ENCODE measurements around the gene CYSTM1. TPM values are rescaled to one million over a fixed set of nuclear protein-coding genes. Genes with fewer than 3 reads are reported as not detected.

The CYSTM1 gene
- total RNA-seq, 2 donors from 2014 or later: 37.0 to 51.7 TPM

DNA sequence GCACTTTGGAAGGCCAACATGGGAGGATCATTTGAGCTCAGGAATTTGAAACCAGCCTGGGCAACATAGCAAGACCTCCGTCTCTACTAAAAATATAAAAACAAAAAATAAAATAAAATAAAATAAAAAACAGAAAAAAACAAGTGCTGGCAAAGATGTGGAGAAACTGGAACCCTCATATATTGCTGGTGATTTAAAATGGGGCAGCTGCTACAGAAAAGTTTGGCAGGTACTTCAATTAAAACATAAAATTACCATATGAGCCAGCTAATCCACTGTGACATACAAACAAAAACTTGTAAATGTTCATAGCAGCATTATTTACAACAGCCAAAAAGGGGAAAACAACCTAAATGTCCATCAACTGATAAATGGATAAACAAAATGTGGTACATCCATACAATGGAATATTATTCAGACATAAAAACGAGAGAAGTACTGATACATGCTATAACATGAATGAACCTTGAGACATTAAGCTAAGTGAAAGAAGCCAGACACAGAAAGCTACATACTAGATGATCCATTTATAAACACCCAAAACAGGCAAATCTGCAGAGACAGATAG, 85.2 kb downstream of the CYSTM1 start:
- no peak overlapping the region for H3K4me3 ChIP-seq
- no peak for DNase-seq (ENCODE audit: low spot score)
- intact Hi-C loops (cut with DNase I): no loop called here
- no peaks in the 10 kb centered on the region for H3K27me3 ChIP-seq (replicated peaks; ENCODE audit: insufficient read depth)
- H3K27ac ChIP-seq: no peak overlapping the region
- TF ChIP-seq, protein P1, sequence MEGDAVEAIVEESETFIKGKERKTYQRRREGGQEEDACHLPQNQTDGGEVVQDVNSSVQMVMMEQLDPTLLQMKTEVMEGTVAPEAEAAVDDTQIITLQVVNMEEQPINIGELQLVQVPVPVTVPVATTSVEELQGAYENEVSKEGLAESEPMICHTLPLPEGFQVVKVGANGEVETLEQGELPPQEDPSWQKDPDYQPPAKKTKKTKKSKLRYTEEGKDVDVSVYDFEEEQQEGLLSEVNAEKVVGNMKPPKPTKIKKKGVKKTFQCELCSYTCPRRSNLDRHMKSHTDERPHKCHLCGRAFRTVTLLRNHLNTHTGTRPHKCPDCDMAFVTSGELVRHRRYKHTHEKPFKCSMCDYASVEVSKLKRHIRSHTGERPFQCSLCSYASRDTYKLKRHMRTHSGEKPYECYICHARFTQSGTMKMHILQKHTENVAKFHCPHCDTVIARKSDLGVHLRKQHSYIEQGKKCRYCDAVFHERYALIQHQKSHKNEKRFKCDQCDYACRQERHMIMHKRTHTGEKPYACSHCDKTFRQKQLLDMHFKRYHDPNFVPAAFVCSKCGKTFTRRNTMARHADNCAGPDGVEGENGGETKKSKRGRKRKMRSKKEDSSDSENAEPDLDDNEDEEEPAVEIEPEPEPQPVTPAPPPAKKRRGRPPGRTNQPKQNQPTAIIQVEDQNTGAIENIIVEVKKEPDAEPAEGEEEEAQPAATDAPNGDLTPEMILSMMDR (IDR thresholded peaks at IDR 0.05): no peak
- TF ChIP-seq POLR2A (IDR thresholded peaks at IDR 0.05): no peak
- TF ChIP-seq POLR2AphosphoS5 (IDR thresholded peaks at IDR 0.05): no peak
- 95% methylated on average over 2 of the region's 2 CpGs for WGBS
- H3K9me3 ChIP-seq: no peaks in the 10 kb centered on the region
- H3K36me3 ChIP-seq: no peaks in the 10 kb centered on the region
- H3K4me1 ChIP-seq (replicated peaks): peaks cover 2% of the 10 kb centered on the region

DNA sequence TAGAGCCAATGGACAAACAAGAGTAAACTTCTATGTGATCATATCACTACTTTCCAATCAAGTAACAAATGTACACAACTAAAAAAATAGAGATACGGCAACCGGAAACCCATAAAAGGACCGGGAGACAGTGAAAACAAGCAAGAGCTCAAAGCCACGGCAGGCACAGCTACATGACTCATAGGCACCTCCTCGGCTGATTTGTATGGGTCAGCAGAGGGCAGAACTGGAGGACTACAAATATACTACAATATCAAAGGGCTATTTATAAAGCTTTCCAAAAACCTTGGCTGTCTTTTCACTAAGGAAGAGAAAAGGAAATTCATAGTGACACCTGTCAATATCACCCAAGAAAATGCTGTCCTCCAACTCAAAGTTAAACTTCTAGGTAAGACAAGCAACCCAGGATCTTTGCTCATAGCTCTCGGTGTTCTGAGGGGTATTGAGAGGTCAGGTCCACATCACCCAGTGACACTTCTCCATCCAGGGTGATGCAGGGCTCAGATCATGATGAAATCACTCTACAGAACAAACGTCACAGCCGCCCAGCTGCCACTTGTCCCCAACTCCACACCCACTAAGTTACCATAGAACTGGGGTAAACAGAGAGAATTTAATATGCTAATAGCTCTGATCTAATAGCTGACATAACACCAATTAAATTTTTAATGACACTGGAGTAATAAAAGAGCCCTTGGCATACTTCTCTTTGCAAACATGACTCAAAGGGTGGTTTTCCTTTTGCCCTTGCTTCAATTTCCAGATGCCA, 86.6 kb downstream of the CYSTM1 start:
- Histone ChIP-seq H3K27me3 (replicated peaks; ENCODE audit: insufficient read depth) (no peaks in the 10 kb centered on the region), H3K4me1 (replicated peaks) (peaks cover 2% of the 10 kb centered on the region), H3K9me3 (no peaks in the 10 kb centered on the region), H3K27ac (peak overlapping the region; percentile 35 to 60), H3K4me3 (no peak overlapping the region), H3K36me3 (no peaks in the 10 kb centered on the region)
- DNase-seq (ENCODE audit: low spot score): peak; percentile 87
- 15% methylated on average over 8 of the region's 8 CpGs for WGBS
- intact Hi-C loops (cut with DNase I): no loop called here
- TF ChIP-seq POLR2AphosphoS5 (IDR thresholded peaks at IDR 0.05): peak; percentile 80
- no peak for TF ChIP-seq POLR2A (IDR thresholded peaks at IDR 0.05)

DNA sequence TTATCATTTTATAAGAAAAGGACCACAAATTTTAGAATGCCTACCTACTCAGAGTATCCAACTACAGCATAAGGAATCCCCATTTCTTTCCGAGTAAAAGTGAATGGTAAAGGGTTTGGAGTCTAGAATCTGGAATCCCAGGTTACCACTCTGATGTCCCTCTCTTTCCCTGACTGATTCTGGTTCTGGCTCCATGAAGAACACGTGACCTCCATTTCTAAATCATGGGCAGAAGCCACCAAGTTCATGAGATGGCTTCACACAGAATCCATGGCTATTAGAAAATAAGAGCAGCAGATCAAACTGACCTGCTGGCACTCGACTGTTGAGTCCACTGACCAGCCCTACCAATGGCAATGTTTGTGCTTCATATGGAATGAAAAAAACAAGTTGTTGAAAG, 87.2 kb downstream of the CYSTM1 start:
- Histone ChIP-seq H3K27ac (peak overlapping the region in 1 of 2 donors; percentile 60), H3K27me3 (replicated peaks; ENCODE audit: insufficient read depth) (no peaks in the 10 kb centered on the region), H3K9me3 (no peaks in the 10 kb centered on the region), H3K4me3 (no peak overlapping the region), H3K4me1 (replicated peaks) (peaks cover 2% of the 10 kb centered on the region), H3K36me3 (no peaks in the 10 kb centered on the region)
- WGBS: 79% methylated on average over 3 of the region's 3 CpGs
- DNase-seq (ENCODE audit: low spot score): no peak
- no peak for TF ChIP-seq POLR2AphosphoS5 (IDR thresholded peaks at IDR 0.05)
- TF ChIP-seq, protein P1 (IDR thresholded peaks at IDR 0.05): no peak
- TF ChIP-seq POLR2A (IDR thresholded peaks at IDR 0.05): no peak
- intact Hi-C loops (cut with DNase I): no loop called here

DNA sequence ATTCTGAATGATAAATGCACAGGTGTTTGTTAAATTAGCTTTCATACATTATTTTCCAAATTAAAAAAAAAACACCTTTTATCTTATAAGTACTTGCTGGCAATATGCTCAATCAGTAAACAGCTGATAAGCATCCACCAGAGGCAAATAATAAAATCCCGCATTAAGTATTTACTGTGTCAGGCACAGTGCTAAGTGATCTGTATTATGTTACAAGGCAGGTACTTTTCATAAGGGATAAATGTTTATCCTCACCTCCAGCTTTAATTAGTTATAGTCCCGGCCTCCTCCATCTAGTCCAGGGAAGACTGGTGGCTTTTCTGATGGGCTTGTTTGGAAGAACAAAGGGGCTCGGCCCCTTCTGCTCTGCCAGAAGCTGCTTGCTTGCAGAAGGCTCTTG, 87.9 kb downstream of the CYSTM1 start:
- intact Hi-C loops (cut with DNase I): no loop called here

DNA sequence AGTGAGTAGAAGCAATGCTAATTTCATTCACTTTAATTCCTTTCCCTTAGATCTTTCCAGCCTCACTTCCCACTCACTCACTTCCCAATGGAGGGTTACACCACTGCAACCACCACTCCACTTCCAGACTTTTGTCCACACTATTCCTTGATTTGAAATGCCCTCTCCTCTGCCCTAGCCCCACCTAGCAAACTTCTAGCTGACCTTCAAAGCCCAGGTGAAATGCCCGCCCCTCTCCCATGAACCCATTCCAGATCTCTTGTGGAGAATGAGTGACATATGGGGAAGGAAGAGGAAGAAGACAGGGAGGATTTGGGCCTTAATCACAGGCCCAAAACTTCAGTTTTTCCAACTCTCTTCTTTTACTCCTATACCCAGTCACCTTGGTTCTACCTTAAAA, 90.9 kb downstream of the CYSTM1 start:
- intact Hi-C loops (cut with DNase I): no loop called here
- TF ChIP-seq POLR2A (IDR thresholded peaks at IDR 0.05): no peak
- TF ChIP-seq, protein P1 (IDR thresholded peaks at IDR 0.05): no peak
- TF ChIP-seq POLR2AphosphoS5 (IDR thresholded peaks at IDR 0.05): no peak
- no peak overlapping the region for H3K27ac ChIP-seq
- H3K4me1 ChIP-seq (replicated peaks): peaks cover 2% of the 10 kb centered on the region
- 96% methylated on average over 1 of the region's 1 CpG for whole genome bisulfite sequencing
- DNase-seq (ENCODE audit: low spot score): no peak
- H3K27me3 ChIP-seq (replicated peaks; ENCODE audit: insufficient read depth): no peaks in the 10 kb centered on the region
- H3K4me3 ChIP-seq: no peak overlapping the region
- H3K36me3 ChIP-seq: no peaks in the 10 kb centered on the region
- H3K9me3 ChIP-seq: no peaks in the 10 kb centered on the region

More for the DNA sequence above, 87.9 kb downstream of the CYSTM1 start:
- Histone ChIP-seq H3K4me1 (replicated peaks) (peaks cover 2% of the 10 kb centered on the region), H3K27ac (no peak overlapping the region), H3K36me3 (no peaks in the 10 kb centered on the region), H3K27me3 (replicated peaks; ENCODE audit: insufficient read depth) (no peaks in the 10 kb centered on the region), H3K9me3 (no peaks in the 10 kb centered on the region), H3K4me3 (no peak overlapping the region)
- no peak for DNase-seq (ENCODE audit: low spot score)
- WGBS: 40% methylated on average over 3 of the region's 3 CpGs
- TF ChIP-seq POLR2AphosphoS5 (IDR thresholded peaks at IDR 0.05) (no peak), POLR2A (IDR thresholded peaks at IDR 0.05) (no peak)
